Measurements from ENCODE around the gene RFLNA. TPM values are rescaled to one million over a fixed set of nuclear protein-coding genes. Genes with fewer than 3 reads are reported as not detected.

RFLNA gene
- total RNA-seq, 4 donors from 2014 or later = 0.34 to 0.49 TPM; not detected in 2

- TF ChIP-seq CTCF (IDR thresholded peaks at IDR 0.05; ENCODE audit: low read depth) = no peak
Measured at GRCh38 chr12:124335426-124336183, 40.7 kb downstream of the RFLNA start.

- no peak for TF ChIP-seq CTCF (IDR thresholded peaks at IDR 0.05; ENCODE audit: low read depth)
Measured at GRCh38 chr12:124336184-124336437, 41.2 kb downstream of the RFLNA start.

DNA sequence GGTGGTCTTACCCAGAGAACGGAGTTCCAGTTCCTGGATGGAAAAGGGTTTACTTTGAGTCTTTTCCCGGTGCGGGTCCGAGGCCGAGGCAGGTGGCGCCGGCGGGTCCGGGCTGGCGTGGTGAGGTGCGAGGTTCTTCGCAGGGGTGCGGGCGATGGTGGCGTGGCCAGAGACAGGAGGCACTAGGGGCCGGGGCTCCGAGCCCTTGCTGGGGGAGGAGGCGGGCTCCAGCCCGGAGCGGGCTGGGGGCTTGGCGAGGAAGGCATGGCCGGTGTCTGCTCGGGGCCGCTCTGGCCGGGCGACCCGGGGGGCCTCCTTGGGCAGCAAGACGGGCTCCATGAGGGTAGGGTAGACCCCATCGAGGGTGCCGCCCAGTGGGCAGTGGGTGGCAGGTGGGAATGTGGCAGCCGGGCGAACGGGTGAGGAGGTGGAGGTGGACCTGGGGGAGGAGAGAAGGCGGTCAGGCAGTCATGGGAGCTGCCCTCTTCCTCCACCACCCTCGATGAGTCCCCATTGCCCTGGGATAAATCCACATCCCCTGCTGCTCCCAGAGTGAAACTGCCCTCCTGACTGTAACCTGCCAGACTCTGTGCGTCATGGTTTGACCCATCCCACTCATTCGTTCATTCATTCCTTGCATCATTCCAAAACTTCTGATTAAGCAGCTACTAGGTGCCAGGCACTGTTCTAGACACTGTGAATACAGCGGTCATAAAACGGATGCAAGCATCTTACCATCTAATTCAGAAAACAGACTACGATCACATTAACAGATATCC lies 42.0 kb downstream of the RFLNA start:
- no peak for TF ChIP-seq CTCF (IDR thresholded peaks at IDR 0.05; ENCODE audit: low read depth)

DNA sequence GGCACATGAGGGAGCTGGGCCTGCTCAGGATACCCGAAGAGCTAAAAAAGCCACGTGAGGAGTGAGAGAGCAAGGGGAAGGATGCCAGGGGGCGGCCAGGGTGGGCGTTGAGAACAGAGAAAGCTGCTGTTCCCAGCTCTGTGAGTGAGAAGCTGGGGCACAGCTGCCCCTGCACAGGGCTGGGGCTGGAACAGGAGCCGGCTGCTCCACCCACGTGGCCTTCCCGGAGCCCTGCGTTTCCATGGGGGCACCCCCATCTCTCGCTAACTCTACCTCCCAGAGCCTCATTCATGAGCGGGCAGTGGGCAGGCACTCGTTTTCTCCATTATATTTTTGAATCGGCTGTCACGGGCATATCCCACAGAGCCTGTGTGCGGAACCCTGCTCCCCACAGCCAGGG lies 42.7 kb downstream of the RFLNA start:
- TF ChIP-seq CTCF (IDR thresholded peaks at IDR 0.05; ENCODE audit: low read depth) = no peak

DNA sequence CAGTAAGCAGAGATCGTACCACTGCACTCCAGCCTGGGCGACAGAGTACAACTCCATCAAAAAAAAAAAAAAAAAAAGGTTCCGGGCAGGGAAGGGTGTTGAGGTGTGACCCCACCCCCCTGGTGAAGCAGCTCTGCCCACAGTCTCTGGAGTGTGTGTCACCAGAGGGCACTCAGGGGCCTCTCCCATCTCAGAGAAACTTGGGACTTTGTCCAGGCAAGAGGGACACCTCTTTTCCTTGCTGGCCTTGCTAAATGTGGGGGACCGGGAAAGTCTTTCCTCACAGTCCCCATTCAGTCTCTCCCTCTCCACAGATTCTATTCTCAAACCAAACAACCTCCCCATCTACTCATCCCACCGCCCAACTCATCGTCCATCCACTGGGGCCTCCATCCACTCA lies 43.6 kb downstream of the RFLNA start:
- TF ChIP-seq CTCF (IDR thresholded peaks at IDR 0.05; ENCODE audit: low read depth) = no peak

- no peak for TF ChIP-seq CTCF (IDR thresholded peaks at IDR 0.05; ENCODE audit: low read depth)
Measured at GRCh38 chr12:124338876-124339603, 44.1 kb downstream of the RFLNA start.

All from subcutaneous adipose tissue (tissue), 4 donors.